Measurements from ENCODE around the gene KANSL1. TPM values are rescaled to one million over a fixed set of nuclear protein-coding genes. Genes with fewer than 3 reads are reported as not detected.

KANSL1 gene
- total RNA-seq, 1 donor from 2014 or later, result 61.4 TPM

DNA sequence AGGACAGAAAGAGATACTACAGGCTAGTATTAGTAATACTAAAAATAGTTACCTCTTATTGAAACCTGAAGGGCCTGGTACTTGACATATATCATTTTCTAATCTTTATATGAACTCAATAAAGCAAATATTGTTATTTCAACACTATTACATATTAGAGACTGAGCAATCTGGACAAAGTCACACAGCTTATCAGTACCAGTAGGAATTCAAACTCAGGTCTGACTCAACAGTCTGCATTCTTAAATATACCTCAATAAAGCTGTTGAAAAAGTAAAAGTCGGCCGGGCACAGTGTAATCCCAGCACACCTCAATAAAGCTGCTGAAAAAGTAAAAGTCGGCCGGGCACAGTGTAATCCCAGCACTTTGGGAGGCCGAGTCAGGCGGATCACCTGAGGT, 67.4 kb downstream of the KANSL1 start:
- Mint-ChIP-seq H3K36me3 (ENCODE audit: low read depth) (no peaks in the 10 kb centered on the region), H3K27me3 (ENCODE audit: low read depth) (no peaks in the 10 kb centered on the region), H3K4me3 (ENCODE audit: unreplicated experiment) (no peak overlapping the region), H3K27ac (ENCODE audit: unreplicated experiment) (no peak overlapping the region), H3K4me1 (ENCODE audit: low read depth) (peaks cover 63% of the 10 kb centered on the region), H3K9me3 (ENCODE audit: low read depth) (no peaks in the 10 kb centered on the region)
- no peak for DNase-seq (ENCODE audit: low spot score)
- TF ChIP-seq CTCF (IDR thresholded peaks at IDR 0.05), result no peak

DNA sequence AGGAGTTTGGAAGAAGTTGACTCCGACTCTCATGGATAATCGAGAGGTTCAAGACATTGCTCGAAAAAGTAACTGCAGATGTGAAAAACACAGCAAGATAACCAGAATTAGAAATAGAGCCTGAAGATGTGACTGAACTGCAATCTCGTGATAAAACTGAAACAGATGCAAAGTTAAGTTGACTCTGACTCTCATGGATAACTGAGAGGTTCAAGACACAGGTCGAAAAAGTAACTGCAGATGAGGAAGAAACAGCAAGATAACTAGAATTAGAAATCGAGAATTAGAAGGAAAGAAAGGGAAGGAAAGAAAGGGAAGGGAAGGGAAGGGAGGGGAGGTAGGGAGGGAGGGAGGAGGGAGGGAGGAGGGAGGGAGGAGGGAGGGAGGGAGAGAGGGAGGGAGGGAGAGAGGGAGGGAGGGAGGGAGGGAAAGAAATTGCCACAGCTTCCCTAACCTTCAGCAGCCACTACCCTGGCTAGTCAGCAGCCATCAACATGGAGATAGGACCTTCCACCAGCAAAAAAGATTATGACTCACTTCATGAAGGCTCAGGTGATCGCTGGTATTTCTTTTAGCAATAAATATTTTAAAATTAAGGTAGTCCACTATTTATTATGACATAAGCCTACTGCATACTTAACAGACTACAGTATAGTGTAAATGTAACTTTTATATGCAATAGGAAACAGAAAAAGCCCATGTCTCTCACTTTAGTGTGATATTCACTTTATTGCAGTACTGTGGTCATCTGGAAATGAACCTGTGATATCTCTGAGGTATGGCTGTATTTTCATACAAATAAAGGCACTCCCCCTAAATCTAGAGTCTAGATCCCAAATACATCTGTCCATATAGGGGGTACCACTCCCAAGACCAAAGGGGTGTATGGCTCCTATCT, 68.3 kb downstream of the KANSL1 start:
- no peak for DNase-seq (ENCODE audit: low spot score)
- no peak overlapping the region for H3K4me3 Mint-ChIP-seq (ENCODE audit: unreplicated experiment)
- no peaks in the 10 kb centered on the region for H3K9me3 Mint-ChIP-seq (ENCODE audit: low read depth)
- H3K36me3 Mint-ChIP-seq (ENCODE audit: low read depth), result no peaks in the 10 kb centered on the region
- no peak overlapping the region for H3K27ac Mint-ChIP-seq (ENCODE audit: unreplicated experiment)
- peaks cover 58% of the 10 kb centered on the region for H3K4me1 Mint-ChIP-seq (ENCODE audit: low read depth)
- no peaks in the 10 kb centered on the region for H3K27me3 Mint-ChIP-seq (ENCODE audit: low read depth)
- no peak for TF ChIP-seq CTCF (IDR thresholded peaks at IDR 0.05)

DNA sequence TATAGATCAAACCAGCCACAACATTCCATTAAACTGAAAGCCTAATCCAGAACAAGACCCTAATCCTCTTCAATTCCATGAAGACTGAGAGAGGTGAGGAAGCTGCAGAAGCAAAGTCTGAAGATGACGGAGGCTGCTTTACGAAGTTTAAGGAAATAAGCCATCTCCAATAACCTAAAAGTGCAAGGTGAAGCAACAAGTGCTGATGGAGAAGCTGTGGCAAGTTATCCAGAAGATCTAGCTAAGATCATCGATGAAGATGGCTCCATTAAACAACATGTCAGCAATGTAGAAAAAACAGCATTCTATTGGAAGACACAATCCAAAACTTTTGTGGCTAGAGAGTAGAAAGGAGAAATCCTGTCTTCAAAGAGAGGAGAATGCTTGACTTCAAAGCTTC, 69.6 kb downstream of the KANSL1 start:
- Mint-ChIP-seq H3K27ac (ENCODE audit: unreplicated experiment) (no peak overlapping the region), H3K4me1 (ENCODE audit: low read depth) (peaks cover 54% of the 10 kb centered on the region)

DNA sequence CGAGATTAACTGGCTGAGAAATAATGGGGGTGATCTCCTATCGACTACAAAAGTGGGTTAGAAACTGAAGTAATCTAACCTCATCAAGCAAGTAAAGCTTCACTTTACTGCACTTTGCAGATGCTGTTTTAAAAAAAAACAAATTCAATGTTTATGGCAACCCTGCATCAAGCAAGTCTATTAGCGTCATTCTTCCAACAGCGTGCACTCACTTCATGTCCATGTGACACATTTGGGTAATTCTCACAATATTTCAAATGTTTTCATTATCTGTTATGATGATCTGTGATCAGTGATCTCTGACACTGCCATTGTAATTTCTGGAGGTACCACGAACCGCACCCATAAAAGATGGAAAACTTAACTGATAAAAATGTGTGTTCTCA, 70.8 kb downstream of the KANSL1 start:
- no peak overlapping the region for H3K4me3 Mint-ChIP-seq (ENCODE audit: unreplicated experiment)
- TF ChIP-seq CTCF (IDR thresholded peaks at IDR 0.05), result no peak
- no peaks in the 10 kb centered on the region for H3K27me3 Mint-ChIP-seq (ENCODE audit: low read depth)
- H3K36me3 Mint-ChIP-seq (ENCODE audit: low read depth), result no peaks in the 10 kb centered on the region
- DNase-seq (ENCODE audit: low spot score), result no peak
- no peaks in the 10 kb centered on the region for H3K9me3 Mint-ChIP-seq (ENCODE audit: low read depth)
- H3K27ac Mint-ChIP-seq (ENCODE audit: unreplicated experiment), result no peak overlapping the region
- H3K4me1 Mint-ChIP-seq (ENCODE audit: low read depth), result peaks cover 52% of the 10 kb centered on the region

More for the DNA sequence above, 69.6 kb downstream of the KANSL1 start:
- Mint-ChIP-seq H3K27me3 (ENCODE audit: low read depth) (no peaks in the 10 kb centered on the region), H3K4me3 (ENCODE audit: unreplicated experiment) (no peak overlapping the region), H3K9me3 (ENCODE audit: low read depth) (no peaks in the 10 kb centered on the region), H3K36me3 (ENCODE audit: low read depth) (no peaks in the 10 kb centered on the region)
- TF ChIP-seq CTCF (IDR thresholded peaks at IDR 0.05), result no peak
- DNase-seq (ENCODE audit: low spot score), result no peak

DNA sequence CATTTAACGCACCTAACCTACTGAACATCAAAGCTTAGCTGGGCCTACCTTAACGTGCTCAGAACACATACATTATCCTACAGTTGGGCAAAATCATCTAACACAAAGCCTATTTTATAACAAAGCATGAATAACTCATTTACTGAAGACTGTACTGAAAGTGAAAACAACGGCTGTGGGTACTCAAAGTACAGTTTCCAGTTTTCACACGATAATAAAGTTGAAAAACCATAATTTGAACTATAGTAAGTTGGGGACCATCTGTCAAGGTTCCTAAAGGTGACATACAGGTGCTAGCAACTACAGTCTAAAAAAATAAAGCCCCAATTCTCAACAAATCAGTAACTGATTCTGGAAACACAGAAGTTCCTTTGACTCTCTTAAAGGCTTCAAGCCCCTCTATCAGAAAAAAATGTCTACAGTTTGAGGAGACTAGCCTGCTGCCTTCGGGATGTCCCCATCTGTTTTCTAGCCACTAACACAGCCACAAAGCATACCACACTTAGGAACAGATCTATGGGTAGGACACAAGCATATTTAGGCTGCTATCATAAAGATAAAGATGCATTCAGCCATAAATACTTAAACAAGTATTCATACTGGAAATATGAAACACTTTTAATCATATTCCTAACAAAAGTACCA, 71.3 kb downstream of the KANSL1 start:
- H3K4me1 Mint-ChIP-seq (ENCODE audit: low read depth), result peaks cover 57% of the 10 kb centered on the region
- no peak overlapping the region for H3K27ac Mint-ChIP-seq (ENCODE audit: unreplicated experiment)
- H3K9me3 Mint-ChIP-seq (ENCODE audit: low read depth), result no peaks in the 10 kb centered on the region

More for the DNA sequence above, 71.3 kb downstream of the KANSL1 start:
- H3K4me3 Mint-ChIP-seq (ENCODE audit: unreplicated experiment), result no peak overlapping the region
- no peaks in the 10 kb centered on the region for H3K36me3 Mint-ChIP-seq (ENCODE audit: low read depth)
- DNase-seq (ENCODE audit: low spot score), result no peak
- H3K27me3 Mint-ChIP-seq (ENCODE audit: low read depth), result no peaks in the 10 kb centered on the region
- TF ChIP-seq CTCF (IDR thresholded peaks at IDR 0.05), result no peak
